Progenitor cell of endocrine pancreas (in vitro differentiated cells): Measurements from ENCODE around the gene SPINK9. TPM values are rescaled to one million over a fixed set of nuclear protein-coding genes. Genes with fewer than 3 reads are reported as not detected.

ENCODE experiments used
- DNase-seq: peaks from one replicate; pipeline ENCODE4 v3.0.0; 2021; ENCODE audit warnings: low spot score; ENCODE audit not compliant: unreplicated experiment
- H3K27ac Mint-ChIP-seq: 2 replicates; pipeline ENCODE4 v1.8.0; 2021; ENCODE audit warnings: mild to moderate bottlenecking, moderate library complexity, mixed read lengths
- H3K27me3 Mint-ChIP-seq: 2 replicates; pipeline ENCODE4 v1.8.0; 2021; ENCODE audit warnings: mixed read lengths
- H3K36me3 Mint-ChIP-seq: 2 replicates; pipeline ENCODE4 v1.8.0; 2022; ENCODE audit warnings: mixed read lengths; ENCODE audit not compliant: insufficient read depth
- H3K4me1 Mint-ChIP-seq: 2 replicates; pipeline ENCODE4 v1.8.0; 2021; ENCODE audit warnings: low read depth, mixed read lengths
- H3K4me3 Mint-ChIP-seq: 2 replicates; pipeline ENCODE4 v1.8.0; 2021; ENCODE audit warnings: low read depth, mild to moderate bottlenecking, moderate library complexity, mixed read lengths
- H3K9me3 Mint-ChIP-seq: 2 replicates; pipeline ENCODE4 v1.8.0; 2021; ENCODE audit warnings: low read depth, mixed read lengths
- total RNA-seq: library from RNA; stranded (reverse); gene quantifications from 2 replicates; pipeline ENCODE4 v1.2.1, GENCODE V29; 2021
- TF ChIP-seq, protein P1 (sequence below): fragments of 200-600 bp; sonication (generic); IDR thresholded peaks from one replicate; pipeline ENCODE4 v1.5.0; 2021; ENCODE audit warnings: antibody characterized with exemption, mild to moderate bottlenecking; ENCODE audit not compliant: unreplicated experiment

Gene SPINK9
- total RNA-seq, 1 donor from 2014 or later: not detected

DNA sequence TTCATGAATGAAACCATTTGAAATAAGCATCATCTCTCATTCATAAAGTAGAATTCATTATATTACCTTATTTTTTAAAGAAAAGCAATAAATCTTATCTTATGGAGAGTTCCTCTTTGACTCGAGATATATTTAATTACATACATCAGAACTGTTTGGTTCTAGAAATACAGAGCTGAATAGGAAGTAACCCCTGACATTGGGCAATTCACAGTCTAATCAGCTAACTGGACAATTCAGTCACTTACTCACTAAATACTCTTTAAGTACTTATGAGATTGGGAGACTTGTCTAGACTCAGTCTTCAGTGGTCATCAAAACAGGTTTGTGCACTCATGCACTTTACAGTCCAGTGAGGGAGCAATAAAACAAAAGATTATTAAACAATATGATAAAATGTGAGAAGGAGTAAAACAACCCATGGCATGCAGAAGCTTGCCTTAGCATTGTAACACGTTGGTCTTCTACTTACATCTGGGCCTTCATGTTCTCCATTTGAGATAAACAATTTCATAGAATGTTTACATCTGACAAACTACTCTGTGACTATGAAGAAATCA lies 36.9 kb downstream of the SPINK9 start:
- TF ChIP-seq, protein P1, sequence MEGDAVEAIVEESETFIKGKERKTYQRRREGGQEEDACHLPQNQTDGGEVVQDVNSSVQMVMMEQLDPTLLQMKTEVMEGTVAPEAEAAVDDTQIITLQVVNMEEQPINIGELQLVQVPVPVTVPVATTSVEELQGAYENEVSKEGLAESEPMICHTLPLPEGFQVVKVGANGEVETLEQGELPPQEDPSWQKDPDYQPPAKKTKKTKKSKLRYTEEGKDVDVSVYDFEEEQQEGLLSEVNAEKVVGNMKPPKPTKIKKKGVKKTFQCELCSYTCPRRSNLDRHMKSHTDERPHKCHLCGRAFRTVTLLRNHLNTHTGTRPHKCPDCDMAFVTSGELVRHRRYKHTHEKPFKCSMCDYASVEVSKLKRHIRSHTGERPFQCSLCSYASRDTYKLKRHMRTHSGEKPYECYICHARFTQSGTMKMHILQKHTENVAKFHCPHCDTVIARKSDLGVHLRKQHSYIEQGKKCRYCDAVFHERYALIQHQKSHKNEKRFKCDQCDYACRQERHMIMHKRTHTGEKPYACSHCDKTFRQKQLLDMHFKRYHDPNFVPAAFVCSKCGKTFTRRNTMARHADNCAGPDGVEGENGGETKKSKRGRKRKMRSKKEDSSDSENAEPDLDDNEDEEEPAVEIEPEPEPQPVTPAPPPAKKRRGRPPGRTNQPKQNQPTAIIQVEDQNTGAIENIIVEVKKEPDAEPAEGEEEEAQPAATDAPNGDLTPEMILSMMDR: no peak
- H3K4me3 Mint-ChIP-seq: no peak overlapping the region
- H3K27ac Mint-ChIP-seq: no peak overlapping the region
- peaks cover 16% of the 10 kb centered on the region for H3K4me1 Mint-ChIP-seq
- peaks cover 17% of the 10 kb centered on the region for H3K9me3 Mint-ChIP-seq
- DNase-seq: no peak
- H3K36me3 Mint-ChIP-seq: peaks cover 14% of the 10 kb centered on the region
- H3K27me3 Mint-ChIP-seq: no peaks in the 10 kb centered on the region

DNA sequence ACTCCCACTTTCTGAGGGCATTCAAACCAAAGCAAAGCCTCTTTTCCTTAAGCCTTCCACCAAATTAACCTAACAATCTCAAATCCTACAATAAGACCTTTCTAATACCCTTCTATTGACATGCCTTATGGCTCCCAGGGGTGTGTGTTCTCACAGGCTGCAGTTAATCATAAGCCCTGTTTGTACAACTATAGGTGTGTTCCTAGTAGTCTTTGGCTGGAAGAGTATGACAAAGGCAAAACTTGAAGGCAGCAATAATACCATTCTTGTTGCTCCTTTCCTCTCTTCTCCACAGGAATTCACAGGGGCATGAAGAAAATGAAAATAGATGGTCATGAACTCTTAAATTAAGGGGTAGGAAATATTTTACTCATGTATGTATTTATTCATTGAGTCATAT lies 37.5 kb downstream of the SPINK9 start:
- peaks cover 17% of the 10 kb centered on the region for H3K36me3 Mint-ChIP-seq
- peaks cover 13% of the 10 kb centered on the region for H3K9me3 Mint-ChIP-seq
- peak overlapping the region; percentile 25 for H3K27ac Mint-ChIP-seq
- TF ChIP-seq, protein P1: no peak
- DNase-seq: no peak
- no peaks in the 10 kb centered on the region for H3K27me3 Mint-ChIP-seq
- peaks cover 16% of the 10 kb centered on the region for H3K4me1 Mint-ChIP-seq
- H3K4me3 Mint-ChIP-seq: no peak overlapping the region

DNA sequence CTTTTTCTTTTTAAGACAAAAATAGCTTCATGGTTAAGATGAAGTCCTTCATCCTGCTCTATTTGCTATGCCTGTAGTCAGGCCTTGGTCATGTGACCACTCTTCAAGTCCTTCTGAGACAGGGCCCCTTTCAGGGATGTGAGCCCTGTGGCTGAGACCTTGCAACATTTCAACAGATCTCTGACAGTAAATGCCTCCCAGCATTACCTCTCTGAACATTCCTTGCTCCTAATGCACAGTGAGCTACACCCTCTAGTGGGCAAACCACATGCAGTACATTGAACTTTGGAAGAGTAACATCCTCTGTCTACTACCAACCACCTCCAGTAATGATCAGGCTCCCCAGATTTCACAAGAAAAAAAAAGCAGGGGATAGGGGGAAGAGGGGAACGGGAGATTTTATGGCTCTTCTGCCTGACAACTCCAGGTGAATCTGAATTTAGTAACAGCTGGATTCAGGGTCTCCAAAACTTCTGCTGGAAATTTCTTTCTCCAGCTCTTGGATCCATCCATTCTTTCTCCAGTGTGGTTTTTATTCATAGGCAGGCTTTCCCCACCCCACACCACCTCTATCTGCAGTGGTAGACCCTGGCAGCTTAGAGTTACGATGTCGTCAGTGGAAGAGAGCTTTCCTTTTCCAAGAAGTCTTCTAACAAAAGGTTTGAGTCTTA lies 39.5 kb downstream of the SPINK9 start:
- H3K9me3 Mint-ChIP-seq: no peaks in the 10 kb centered on the region
- no peak overlapping the region for H3K4me3 Mint-ChIP-seq
- DNase-seq: no peak
- no peak overlapping the region for H3K27ac Mint-ChIP-seq
- TF ChIP-seq, protein P1: peak; percentile 78
- peaks cover 16% of the 10 kb centered on the region for H3K4me1 Mint-ChIP-seq
- H3K36me3 Mint-ChIP-seq: peaks cover 6% of the 10 kb centered on the region
- no peaks in the 10 kb centered on the region for H3K27me3 Mint-ChIP-seq

DNA sequence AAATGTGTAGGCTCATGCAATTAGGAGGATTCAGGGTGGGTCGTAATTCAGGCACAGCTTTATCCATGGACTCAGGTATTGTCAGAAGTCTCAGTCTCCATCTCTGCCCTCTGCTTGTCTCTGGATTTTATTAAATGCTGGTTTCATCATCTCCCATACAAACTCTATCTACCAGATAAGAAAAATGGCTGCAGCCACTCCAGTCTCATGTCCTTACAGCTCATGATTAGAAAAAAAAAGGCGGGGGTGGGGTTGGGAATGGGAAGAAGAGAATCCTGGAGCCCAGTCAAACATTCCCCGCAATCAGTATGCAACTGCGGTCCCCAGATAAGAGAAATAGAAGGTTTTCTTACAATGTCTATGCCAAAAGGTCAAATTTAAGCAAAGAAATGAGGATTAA lies 40.8 kb downstream of the SPINK9 start:
- H3K27ac Mint-ChIP-seq: no peak overlapping the region

DNA sequence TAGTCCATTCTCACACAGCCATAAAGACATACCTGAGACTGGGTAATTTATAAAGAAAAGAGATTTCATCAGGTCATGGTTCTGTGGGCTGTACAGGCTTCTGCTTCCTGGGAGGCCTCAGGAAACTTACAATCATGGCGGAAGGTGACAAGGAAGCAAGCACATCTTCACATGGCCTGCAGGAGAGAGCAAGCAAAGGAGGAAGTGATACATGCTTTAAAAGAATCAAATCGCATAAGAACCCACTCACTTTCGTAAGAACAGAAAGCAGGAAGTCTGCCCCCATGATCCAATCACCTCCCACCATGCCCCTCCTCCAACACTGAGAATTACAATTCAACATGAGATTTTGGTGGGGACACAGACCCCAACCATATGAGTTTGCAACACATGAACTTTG lies 43.3 kb downstream of the SPINK9 start:
- peaks cover 6% of the 10 kb centered on the region for H3K36me3 Mint-ChIP-seq
- no peak overlapping the region for H3K4me3 Mint-ChIP-seq
- no peaks in the 10 kb centered on the region for H3K27me3 Mint-ChIP-seq
- no peaks in the 10 kb centered on the region for H3K9me3 Mint-ChIP-seq
- DNase-seq: no peak
- no peak overlapping the region for H3K27ac Mint-ChIP-seq
- TF ChIP-seq, protein P1: no peak
- H3K4me1 Mint-ChIP-seq: peaks cover 13% of the 10 kb centered on the region

More for the DNA sequence above, 40.8 kb downstream of the SPINK9 start:
- TF ChIP-seq, protein P1: no peak
- Mint-ChIP-seq H3K36me3 (peaks cover 6% of the 10 kb centered on the region), H3K27me3 (no peaks in the 10 kb centered on the region), H3K4me3 (no peak overlapping the region), H3K4me1 (peaks cover 16% of the 10 kb centered on the region), H3K9me3 (no peaks in the 10 kb centered on the region)
- no peak for DNase-seq
